ENCODE data around the gene OOSP2.
"Not testable (repeated sequence)": the region's sequence is repeated elsewhere in the genome, so short reads cannot be mapped to it uniquely, and the experiment has no call there.

The OOSP2 gene

GRCh38 chr11:60059521-60060240 is 19.5 kb downstream of the OOSP2 start:
- no peak for ATAC-seq
- H3K4me1 Mint-ChIP-seq, result no peaks in the 10 kb centered on the region

GRCh38 chr11:60064111-60064510 is 23.9 kb downstream of the OOSP2 start:
- H3K4me3 Mint-ChIP-seq, result no peak overlapping the region
- no peaks in the 10 kb centered on the region for H3K4me1 Mint-ChIP-seq
- no peaks in the 10 kb centered on the region for H3K36me3 Mint-ChIP-seq
- H3K27ac Mint-ChIP-seq, result no peak overlapping the region
- ATAC-seq, result no peak
- H3K27me3 Mint-ChIP-seq, result no peaks in the 10 kb centered on the region
- H3K9me3 Mint-ChIP-seq, result peaks cover 4% of the 10 kb centered on the region

More at GRCh38 chr11:60059521-60060240, 19.5 kb downstream of the OOSP2 start:
- no peak overlapping the region for H3K4me3 Mint-ChIP-seq
- H3K9me3 Mint-ChIP-seq, result peaks cover 4% of the 10 kb centered on the region
- H3K27ac Mint-ChIP-seq, result no peak overlapping the region
- no peaks in the 10 kb centered on the region for H3K36me3 Mint-ChIP-seq
- peaks cover 9% of the 10 kb centered on the region for H3K27me3 Mint-ChIP-seq

- H3K9me3 Mint-ChIP-seq, result no peaks in the 10 kb centered on the region
- no peaks in the 10 kb centered on the region for H3K27me3 Mint-ChIP-seq
- no peaks in the 10 kb centered on the region for H3K36me3 Mint-ChIP-seq
These were observed 25.6 kb downstream of the OOSP2 start for GRCh38 chr11:60065801-60066200.

DNA sequence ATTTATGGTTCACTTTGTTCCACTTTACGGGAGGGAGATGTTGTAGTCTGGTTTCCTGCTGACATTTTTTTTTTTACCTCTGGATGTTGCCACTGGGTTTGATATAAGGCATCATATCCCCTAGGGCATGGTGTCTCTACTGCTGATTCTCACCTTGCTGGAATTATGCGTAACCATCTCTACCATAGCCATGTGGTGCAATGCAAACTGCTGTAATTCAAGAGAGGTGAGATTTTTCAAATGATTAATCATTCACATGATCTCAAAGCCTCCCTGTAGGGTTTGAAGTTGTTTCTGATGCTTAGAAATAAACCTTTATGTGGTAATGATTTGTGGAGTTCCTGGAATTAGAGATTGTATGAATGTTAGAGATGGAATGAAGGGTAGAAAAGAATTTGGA is 29.2 kb downstream of the OOSP2 start:
- Mint-ChIP-seq H3K27me3 (peaks cover 24% of the 10 kb centered on the region), H3K4me3 (no peak overlapping the region), H3K4me1 (no peaks in the 10 kb centered on the region), H3K36me3 (no peaks in the 10 kb centered on the region), H3K27ac (no peak overlapping the region), H3K9me3 (peaks cover 3% of the 10 kb centered on the region)
- no peak for ATAC-seq

More at GRCh38 chr11:60065801-60066200, 25.6 kb downstream of the OOSP2 start:
- no peaks in the 10 kb centered on the region for H3K4me1 Mint-ChIP-seq
- H3K27ac Mint-ChIP-seq, result no peak overlapping the region
- ATAC-seq, result no peak
- no peak overlapping the region for H3K4me3 Mint-ChIP-seq

DNA sequence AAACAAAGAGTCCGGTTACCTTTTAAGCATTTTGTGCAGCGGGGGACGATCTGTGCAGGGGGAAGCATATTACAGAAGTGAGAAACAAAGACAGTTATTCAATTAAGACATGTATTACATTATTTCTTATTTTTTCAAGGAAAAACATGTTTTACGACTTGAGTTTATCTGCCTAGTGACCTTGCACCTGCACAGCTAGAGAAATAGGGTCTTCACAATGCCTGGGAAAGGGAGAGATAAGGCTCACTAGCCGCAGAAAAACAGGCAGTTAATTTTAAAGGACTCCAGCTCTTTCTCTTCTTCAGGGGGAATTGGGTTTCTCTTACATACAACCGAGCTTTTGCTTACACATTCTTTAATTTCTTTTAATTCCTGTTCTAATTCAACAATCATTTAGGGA is 31.4 kb downstream of the OOSP2 start:
- peaks cover 33% of the 10 kb centered on the region for H3K27me3 Mint-ChIP-seq
- H3K4me1 Mint-ChIP-seq, H3K4me3 Mint-ChIP-seq, H3K27ac Mint-ChIP-seq, H3K36me3 Mint-ChIP-seq, ATAC-seq, H3K9me3 Mint-ChIP-seq: not testable (repeated sequence)

DNA sequence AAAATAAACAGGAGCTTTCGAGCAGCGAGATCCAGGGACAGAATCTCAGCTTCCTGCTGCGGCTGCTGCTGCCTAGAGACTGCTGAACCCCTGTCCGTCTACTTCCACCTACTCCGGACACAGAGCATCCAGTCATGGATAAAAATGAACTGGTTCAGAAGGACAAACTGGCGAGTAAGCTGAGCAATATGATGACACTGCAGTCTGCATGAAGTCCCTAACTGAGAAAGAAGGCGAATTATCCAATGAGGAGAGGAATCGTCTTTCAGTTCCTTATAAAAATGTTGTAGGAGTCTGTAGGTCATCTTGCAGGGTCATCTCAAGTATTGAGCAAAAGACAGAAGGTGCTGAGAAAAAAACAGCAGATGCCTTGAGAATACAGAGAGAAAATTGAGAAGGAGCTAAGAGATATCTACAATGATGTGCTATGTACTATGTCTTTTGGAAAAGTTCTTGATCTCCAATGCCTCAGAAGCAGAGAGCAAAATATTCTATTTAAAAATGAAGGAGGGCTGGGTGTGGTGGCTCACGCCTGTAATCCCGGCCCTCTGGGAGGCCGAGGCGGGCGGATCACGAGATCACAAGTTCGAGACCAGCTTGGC is 37.1 kb downstream of the OOSP2 start:
- Mint-ChIP-seq H3K27me3 (peaks cover 19% of the 10 kb centered on the region), H3K9me3 (peaks cover 12% of the 10 kb centered on the region), H3K4me1 (no peaks in the 10 kb centered on the region), H3K4me3 (no peak overlapping the region), H3K36me3 (no peaks in the 10 kb centered on the region), H3K27ac (no peak overlapping the region)
- no peak for ATAC-seq

GRCh38 chr11:60077981-60078380 is 37.8 kb downstream of the OOSP2 start:
- H3K4me1 Mint-ChIP-seq, result no peaks in the 10 kb centered on the region
- H3K27ac Mint-ChIP-seq, result no peak overlapping the region
- peaks cover 12% of the 10 kb centered on the region for H3K9me3 Mint-ChIP-seq
- no peaks in the 10 kb centered on the region for H3K36me3 Mint-ChIP-seq
- no peak for ATAC-seq
- H3K4me3 Mint-ChIP-seq, result no peak overlapping the region
- H3K27me3 Mint-ChIP-seq, result peaks cover 18% of the 10 kb centered on the region

- no peaks in the 10 kb centered on the region for H3K36me3 Mint-ChIP-seq
- H3K27ac Mint-ChIP-seq, result no peak overlapping the region
- peaks cover 15% of the 10 kb centered on the region for H3K27me3 Mint-ChIP-seq
- H3K9me3 Mint-ChIP-seq, result peaks cover 10% of the 10 kb centered on the region
- ATAC-seq, result no peak
- no peak overlapping the region for H3K4me3 Mint-ChIP-seq
- no peaks in the 10 kb centered on the region for H3K4me1 Mint-ChIP-seq
These were observed 38.5 kb downstream of the OOSP2 start for GRCh38 chr11:60078745-60079144.

GRCh38 chr11:60080535-60080934 is 40.3 kb downstream of the OOSP2 start:
- Mint-ChIP-seq H3K36me3 (no peaks in the 10 kb centered on the region), H3K9me3 (peaks cover 10% of the 10 kb centered on the region), H3K27me3 (peaks cover 10% of the 10 kb centered on the region), H3K4me3 (no peak overlapping the region), H3K27ac (no peak overlapping the region), H3K4me1 (no peaks in the 10 kb centered on the region)
- ATAC-seq, result no peak

DNA sequence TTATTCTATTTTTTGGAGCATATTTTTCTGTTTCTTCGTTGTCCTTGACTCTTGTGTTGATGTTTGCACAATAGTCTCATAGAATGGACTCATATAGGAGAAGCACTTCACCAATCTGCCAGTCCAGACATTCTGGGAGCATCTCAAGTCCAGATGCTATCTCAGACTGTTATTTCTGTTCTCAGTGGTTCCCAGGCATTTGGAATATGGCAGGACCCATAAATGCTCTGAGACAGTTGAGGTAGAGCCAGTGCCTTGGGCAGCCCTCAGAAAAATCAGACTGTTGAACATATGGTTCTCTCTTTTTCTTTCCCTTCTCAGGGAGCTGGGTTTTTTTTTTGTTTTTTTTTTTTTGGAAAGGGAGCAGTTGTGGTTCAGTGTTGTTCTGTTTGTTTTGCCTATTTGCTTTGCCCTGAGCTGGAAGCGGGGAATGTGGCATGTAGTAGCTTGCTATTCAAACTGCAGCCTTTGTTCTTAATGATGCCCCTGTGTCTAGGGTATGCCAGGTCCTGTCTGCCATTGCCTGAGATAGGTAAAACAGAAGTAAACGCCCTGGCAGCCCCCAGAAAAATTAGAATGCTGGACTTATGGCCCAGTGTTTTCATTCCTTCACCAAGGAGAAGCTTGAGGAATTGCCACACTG is 44.5 kb downstream of the OOSP2 start:
- ATAC-seq, result no peak
- no peaks in the 10 kb centered on the region for H3K4me1 Mint-ChIP-seq
- H3K27ac Mint-ChIP-seq, result no peak overlapping the region
- H3K4me3 Mint-ChIP-seq, result no peak overlapping the region
- H3K36me3 Mint-ChIP-seq, result no peaks in the 10 kb centered on the region
- peaks cover 2% of the 10 kb centered on the region for H3K9me3 Mint-ChIP-seq
- peaks cover 31% of the 10 kb centered on the region for H3K27me3 Mint-ChIP-seq

DNA sequence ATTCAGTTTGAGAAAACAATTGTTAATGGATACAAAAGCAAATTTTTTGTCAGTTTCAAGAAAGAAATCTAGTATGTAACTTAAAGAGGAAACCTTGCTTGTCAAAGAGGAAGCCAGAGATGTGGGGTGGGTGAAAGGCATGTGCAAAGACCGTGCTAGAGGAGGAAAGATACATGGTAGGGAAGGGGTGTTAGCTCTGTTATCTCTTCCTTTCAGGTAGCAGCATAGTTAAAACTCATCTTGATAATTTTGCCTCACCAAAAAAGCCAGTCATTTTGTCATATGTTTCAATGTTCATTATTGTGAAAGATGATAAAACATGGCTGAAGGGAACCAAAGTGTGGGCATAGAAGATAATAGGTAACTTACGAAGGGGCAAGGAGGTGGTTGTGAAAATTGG is 45.7 kb downstream of the OOSP2 start:
- ATAC-seq, result no peak
- H3K4me1 Mint-ChIP-seq, result no peaks in the 10 kb centered on the region
- H3K27ac Mint-ChIP-seq, result no peak overlapping the region
- H3K9me3 Mint-ChIP-seq, result no peaks in the 10 kb centered on the region
- no peak overlapping the region for H3K4me3 Mint-ChIP-seq
- H3K36me3 Mint-ChIP-seq, result no peaks in the 10 kb centered on the region
- peaks cover 31% of the 10 kb centered on the region for H3K27me3 Mint-ChIP-seq

GRCh38 chr11:60087239-60087638 is 47.0 kb downstream of the OOSP2 start:
- Mint-ChIP-seq H3K27me3 (peaks cover 31% of the 10 kb centered on the region), H3K36me3 (no peaks in the 10 kb centered on the region), H3K4me1 (no peaks in the 10 kb centered on the region), H3K9me3 (no peaks in the 10 kb centered on the region), H3K4me3 (no peak overlapping the region), H3K27ac (no peak overlapping the region)
- ATAC-seq, result no peak

GRCh38 chr11:60088364-60088763 is 48.2 kb downstream of the OOSP2 start, which contains the start of gene MS4A2:
Gene MS4A2, plus strand, starts transcription at chr11:60088664. Its CDS starts 102 bp downstream, at chr11:60088766.
- Mint-ChIP-seq H3K36me3 (no peaks in the 10 kb centered on the region), H3K27ac (no peak within 1 kb of the TSS), H3K27me3 (peaks cover 37% of the 10 kb centered on the region), H3K4me3 (no peak within 1 kb of the TSS), H3K9me3 (no peaks in the 10 kb centered on the region), H3K4me1 (no peaks in the 10 kb centered on the region)
- no peak for ATAC-seq

DNA sequence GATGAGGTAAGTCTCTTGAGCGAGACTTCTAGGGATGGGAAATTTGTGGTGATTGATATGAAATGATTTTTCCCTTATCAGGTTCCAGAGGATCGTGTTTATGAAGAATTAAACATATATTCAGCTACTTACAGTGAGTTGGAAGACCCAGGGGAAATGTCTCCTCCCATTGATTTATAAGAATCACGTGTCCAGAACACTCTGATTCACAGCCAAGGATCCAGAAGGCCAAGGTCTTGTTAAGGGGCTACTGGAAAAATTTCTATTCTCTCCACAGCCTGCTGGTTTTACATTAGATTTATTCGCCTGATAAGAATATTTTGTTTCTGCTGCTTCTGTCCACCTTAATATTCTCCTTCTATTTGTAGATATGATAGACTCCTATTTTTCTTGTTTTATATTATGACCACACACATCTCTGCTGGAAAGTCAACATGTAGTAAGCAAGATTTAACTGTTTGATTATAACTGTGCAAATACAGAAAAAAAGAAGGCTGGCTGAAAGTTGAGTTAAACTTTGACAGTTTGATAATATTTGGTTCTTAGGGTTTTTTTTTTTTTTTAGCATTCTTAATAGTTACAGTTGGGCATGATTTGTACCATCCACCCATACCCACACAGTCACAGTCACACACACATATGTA is 55.4 kb downstream of the OOSP2 start:
- no peaks in the 10 kb centered on the region for H3K4me1 Mint-ChIP-seq

DNA sequence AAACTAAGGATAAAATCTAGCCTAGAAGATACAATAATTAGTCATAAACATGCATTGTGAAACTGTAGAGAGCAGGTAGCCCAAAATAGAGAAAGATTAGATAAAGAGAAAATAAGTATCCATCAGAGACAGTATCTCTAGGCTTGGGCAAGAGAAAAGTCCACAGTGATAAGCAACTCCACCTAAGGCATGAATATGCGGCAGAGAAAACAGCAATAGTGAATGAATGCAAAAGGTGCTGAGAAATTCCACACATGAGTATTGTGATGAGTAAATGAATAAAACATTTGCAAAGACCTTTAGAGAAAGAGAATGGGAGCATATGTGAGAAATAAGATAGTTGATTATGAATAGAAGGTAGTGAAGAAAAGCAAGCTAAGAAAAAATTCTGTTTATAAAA is 57.0 kb downstream of the OOSP2 start:
- no peak for ATAC-seq
- H3K27me3 Mint-ChIP-seq, result peaks cover 40% of the 10 kb centered on the region
- H3K4me1 Mint-ChIP-seq, result no peaks in the 10 kb centered on the region
- H3K36me3 Mint-ChIP-seq, result no peaks in the 10 kb centered on the region
- no peak overlapping the region for H3K4me3 Mint-ChIP-seq
- H3K9me3 Mint-ChIP-seq, result no peaks in the 10 kb centered on the region
- H3K27ac Mint-ChIP-seq, result no peak overlapping the region

More for the DNA sequence above, 55.4 kb downstream of the OOSP2 start:
- H3K27me3 Mint-ChIP-seq, result peaks cover 40% of the 10 kb centered on the region
- no peaks in the 10 kb centered on the region for H3K36me3 Mint-ChIP-seq
- H3K9me3 Mint-ChIP-seq, result no peaks in the 10 kb centered on the region
- no peak for ATAC-seq
- no peak overlapping the region for H3K4me3 Mint-ChIP-seq
- no peak overlapping the region for H3K27ac Mint-ChIP-seq
